ENCODE data around the gene OTOR.

- TF ChIP-seq POLR2A (IDR thresholded peaks at IDR 0.05): no peak
- no peak for TF ChIP-seq CTCF (IDR thresholded peaks at IDR 0.05)
Observed at GRCh38 chr20:16744178-16744807, 3.9 kb upstream of the OTOR start.

Measured in lower leg skin (tissue), 3 donors.